NCI-H2081 (cell line): Measurements from ENCODE around the gene HSP90AA1.
"Not testable (repeated sequence)": the region's sequence is repeated elsewhere in the genome, so short reads cannot be mapped to it uniquely, and the experiment has no call there.

ENCODE experiments used
- DNase-seq, 2 experiments: peaks; one replicate each; lab custom pipeline; 2025; lab: John Stamatoyannopoulos, UW

Gene HSP90AA1

GRCh38 chr14:102071283-102071998, 15.4 kb downstream of the HSP90AA1 start:
- DNase-seq = no peak

- no peak for DNase-seq
Measured at GRCh38 chr14:102066041-102066451, 20.8 kb downstream of the HSP90AA1 start.

- not testable (repeated sequence) for DNase-seq
Measured at GRCh38 chr14:102064590-102064989, 22.3 kb downstream of the HSP90AA1 start.

GRCh38 chr14:102063808-102064429, 22.9 kb downstream of the HSP90AA1 start:
- DNase-seq = no peak

GRCh38 chr14:102063109-102063807, 23.6 kb downstream of the HSP90AA1 start:
- peak; percentile 39 to 44 for DNase-seq

- no peak for DNase-seq
Measured at GRCh38 chr14:102058961-102059360, 27.9 kb downstream of the HSP90AA1 start.

GRCh38 chr14:102058146-102058545, 28.7 kb downstream of the HSP90AA1 start:
- DNase-seq = no peak

GRCh38 chr14:102057480-102058114, 29.2 kb downstream of the HSP90AA1 start:
- no peak for DNase-seq

- no peak for DNase-seq
Measured at GRCh38 chr14:102056694-102057442, 30.0 kb downstream of the HSP90AA1 start.

- DNase-seq = no peak
Measured at GRCh38 chr14:102055181-102055901, 31.5 kb downstream of the HSP90AA1 start.

- DNase-seq = no peak
Measured at GRCh38 chr14:102052522-102052921, 34.3 kb downstream of the HSP90AA1 start.

GRCh38 chr14:102050625-102051024, 36.2 kb downstream of the HSP90AA1 start:
- no peak for DNase-seq

GRCh38 chr14:102050026-102050405, 36.8 kb downstream of the HSP90AA1 start:
- DNase-seq = no peak

- no peak for DNase-seq
Measured at GRCh38 chr14:102049258-102050025, 37.4 kb downstream of the HSP90AA1 start.

- DNase-seq = no peak
Measured at GRCh38 chr14:102047808-102048540, 38.9 kb downstream of the HSP90AA1 start.

- peak; percentile 70 to 78 for DNase-seq
Measured at GRCh38 chr14:102046337-102047278, 40.2 kb downstream of the HSP90AA1 start.

GRCh38 chr14:102044566-102044965, 42.3 kb downstream of the HSP90AA1 start:
- DNase-seq = no peak

- DNase-seq = no peak
Measured at GRCh38 chr14:102043251-102044025, 43.4 kb downstream of the HSP90AA1 start.
